Ovary (tissue), 9 donors: ENCODE results near the gene ITPRID2. TPM values are rescaled to one million over a fixed set of nuclear protein-coding genes. Genes with fewer than 3 reads are reported as not detected.

Experiments
- DNase-seq, 5 donors: peaks; one replicate each; pipeline ENCODE4 v3.0.0-alpha.2; 2019 to 2020
- H3K27ac ChIP-seq, 2 donors: fragments of 200-600 bp; one replicate each; pipeline versions ENCODE4 v1.5.1 to v1.8.0; 2019 to 2022
- H3K27me3 ChIP-seq: fragments of 200-600 bp; one replicate; pipeline ENCODE4 v1.8.0; 2022
- H3K36me3 ChIP-seq: fragments of 200-600 bp; sonication (generic); one replicate; pipeline ENCODE4 v1.5.1; 2019
- H3K4me1 ChIP-seq: one replicate; pipeline ENCODE4 v1.8.1; 2013; ENCODE audit warnings: mild to moderate bottlenecking, moderate library complexity; ENCODE audit not compliant: insufficient read depth
- H3K4me3 ChIP-seq: fragments of 200-600 bp; sonication (generic); one replicate; pipeline ENCODE4 v1.5.1; 2017
- H3K9me3 ChIP-seq, 2 donors: fragments of 200-600 bp in 1 of 2; sonication (generic) in 1 of 2; one replicate each; pipeline versions ENCODE4 v1.5.1 to v1.8.1; 2013 to 2019; ENCODE audit warnings: mild to moderate bottlenecking in 1 of 2, moderate library complexity in 1 of 2
- EP300 ChIP-seq: sonication (generic); formaldehyde crosslinking; IDR thresholded peaks from one replicate; pipeline ENCODE4 v1.6.1; 2017; ENCODE audit warnings: antibody characterized with exemption
- POLR2A ChIP-seq: fragments of 450-650 bp; IDR thresholded peaks from one replicate; pipeline ENCODE4 v1.6.1; 2017; ENCODE audit warnings: antibody characterized with exemption, mild to moderate bottlenecking, moderate library complexity
- WGBS, 3 donors: extraction: QIAGEN DNeasy Blood & Tissue Kit in 1 of 3; methylation state at CpG; one replicate each; pipeline versions ENCODE4 v1.1.5 to v1.1.7; 2013 to 2017; 5-methylcytosine and 5-hydroxymethylcytosine counted together
- intact Hi-C, 4 donors: fragments of 100-400 bp; cut with DNase I; formaldehyde crosslinking; loops; one replicate each; pipeline versions ENCODE4 v1.11.0 to v1.15.1; 2022 to 2023
- polyA plus RNA-seq, 2 donors: library from polyadenylated mRNA; stranded (reverse); fragments of 200-250 nt in 1 of 2; fragments of 350-450 nt in 1 of 2; fragmentation: Illumina TruSeq in 1 of 2; extraction: RNeasy Lipid Tissue Mini Kit (QIAGEN cat#74804) in 1 of 2; gene quantifications; one replicate each; pipeline ENCODE4 v1.2.3, GENCODE V29; 2013 to 2014
- total RNA-seq, 7 donors: library from RNA; depleted of rRNA in 2 of 7; stranded (reverse); fragments of >200 nt in 2 of 7; fragmentation: NEBNext Ultra II Directional in 3 of 7; extraction: Animal tissue kit (Norgen Biotek cat#: 25700) in 3 of 7; gene quantifications; one replicate each; pipeline versions ENCODE4 v1.1.0 to v1.2.4, GENCODE V29; 2016 to 2023
- TF ChIP-seq, protein P1 (sequence below), 3 donors: fragments of 450-650 bp in 2 of 3; fragments of 200-600 bp in 1 of 3; IDR thresholded peaks; one replicate each; pipeline versions ENCODE4 v1.5.1 to v1.8.0; 2016 to 2022; ENCODE audit warnings: antibody characterized with exemption in 3 of 3, mild to moderate bottlenecking in 1 of 3
- donor health status: DM: no; HTN: no; CAD: no; lungs with moderate emphysema.
- donor health status: DM: no; HTN: no; CAD: no.
- donor health status: Bipolar disorder and iron deficiency.
- donor health status: DM: yes; HTN: yes; CAD: no.
- donor health status: DM: no; HTN: no; CAD: no.
- donor health status: DM: yes; HTN: yes; CAD: no.

Gene ITPRID2
- total and polyA plus RNA-seq, 9 donors: 25.2 to 66.2 (median 48.6) TPM

DNA sequence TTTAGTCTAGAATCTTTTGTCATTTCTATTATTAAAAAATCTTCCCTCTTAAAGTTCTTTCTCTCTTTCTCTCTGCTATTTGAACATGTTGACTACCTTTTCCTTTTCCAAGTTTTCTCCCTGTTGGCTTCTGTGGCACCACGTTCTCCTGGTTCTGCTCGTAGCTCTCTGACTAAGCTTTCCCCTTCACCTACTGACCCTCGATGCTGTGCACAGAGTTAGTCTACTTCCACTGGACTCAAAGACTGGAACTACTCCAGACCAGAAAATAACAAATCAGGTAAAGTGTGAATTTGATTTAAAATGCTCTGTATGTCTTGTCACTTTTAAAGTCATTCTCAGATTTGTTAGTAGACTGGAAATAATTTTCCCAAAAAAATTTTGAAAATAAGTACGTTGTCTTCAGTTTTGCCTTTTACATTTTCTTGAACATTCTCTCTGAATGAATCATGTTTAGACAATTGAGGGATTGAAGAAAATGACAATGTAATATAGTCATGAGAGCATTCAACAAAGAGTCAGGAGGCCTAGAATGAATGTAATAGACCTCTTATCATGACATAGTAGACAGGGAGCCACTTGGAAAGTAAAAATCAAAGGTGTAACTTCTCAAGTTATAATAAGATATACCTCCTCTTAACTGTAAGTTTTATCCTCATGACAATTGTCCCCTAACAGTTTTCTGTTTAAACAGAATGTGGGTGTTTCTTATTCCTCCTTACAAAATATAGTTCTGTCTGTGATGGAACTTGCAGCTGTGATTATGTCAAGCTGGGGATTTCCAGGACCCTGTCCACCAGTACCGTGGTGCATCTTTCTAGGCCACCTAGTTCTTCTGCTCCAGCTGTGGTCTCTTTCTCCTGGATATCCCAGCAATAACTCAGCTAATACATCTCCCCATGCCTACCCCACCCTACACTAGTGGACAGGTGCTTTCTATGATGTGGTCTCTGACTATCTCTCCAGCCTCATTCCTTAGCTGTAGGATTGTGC lies 25.5 kb downstream of the ITPRID2 start:
- DNase-seq: no peak
- Histone ChIP-seq H3K36me3 (no peaks in the 10 kb centered on the region), H3K9me3 (no peaks in the 10 kb centered on the region), H3K27ac (no peak overlapping the region), H3K4me3 (no peak overlapping the region), H3K4me1 (no peaks in the 10 kb centered on the region), H3K27me3 (no peaks in the 10 kb centered on the region)
- intact Hi-C loops: no loop called here
- TF ChIP-seq, protein P1, sequence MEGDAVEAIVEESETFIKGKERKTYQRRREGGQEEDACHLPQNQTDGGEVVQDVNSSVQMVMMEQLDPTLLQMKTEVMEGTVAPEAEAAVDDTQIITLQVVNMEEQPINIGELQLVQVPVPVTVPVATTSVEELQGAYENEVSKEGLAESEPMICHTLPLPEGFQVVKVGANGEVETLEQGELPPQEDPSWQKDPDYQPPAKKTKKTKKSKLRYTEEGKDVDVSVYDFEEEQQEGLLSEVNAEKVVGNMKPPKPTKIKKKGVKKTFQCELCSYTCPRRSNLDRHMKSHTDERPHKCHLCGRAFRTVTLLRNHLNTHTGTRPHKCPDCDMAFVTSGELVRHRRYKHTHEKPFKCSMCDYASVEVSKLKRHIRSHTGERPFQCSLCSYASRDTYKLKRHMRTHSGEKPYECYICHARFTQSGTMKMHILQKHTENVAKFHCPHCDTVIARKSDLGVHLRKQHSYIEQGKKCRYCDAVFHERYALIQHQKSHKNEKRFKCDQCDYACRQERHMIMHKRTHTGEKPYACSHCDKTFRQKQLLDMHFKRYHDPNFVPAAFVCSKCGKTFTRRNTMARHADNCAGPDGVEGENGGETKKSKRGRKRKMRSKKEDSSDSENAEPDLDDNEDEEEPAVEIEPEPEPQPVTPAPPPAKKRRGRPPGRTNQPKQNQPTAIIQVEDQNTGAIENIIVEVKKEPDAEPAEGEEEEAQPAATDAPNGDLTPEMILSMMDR (IDR thresholded peaks at IDR 0.05): no peak
- no peak for TF ChIP-seq POLR2A
- TF ChIP-seq EP300: no peak
- 76 to 87% (median 79%) methylated on average over 5 of the region's 5 CpGs for WGBS, 3 donors

DNA sequence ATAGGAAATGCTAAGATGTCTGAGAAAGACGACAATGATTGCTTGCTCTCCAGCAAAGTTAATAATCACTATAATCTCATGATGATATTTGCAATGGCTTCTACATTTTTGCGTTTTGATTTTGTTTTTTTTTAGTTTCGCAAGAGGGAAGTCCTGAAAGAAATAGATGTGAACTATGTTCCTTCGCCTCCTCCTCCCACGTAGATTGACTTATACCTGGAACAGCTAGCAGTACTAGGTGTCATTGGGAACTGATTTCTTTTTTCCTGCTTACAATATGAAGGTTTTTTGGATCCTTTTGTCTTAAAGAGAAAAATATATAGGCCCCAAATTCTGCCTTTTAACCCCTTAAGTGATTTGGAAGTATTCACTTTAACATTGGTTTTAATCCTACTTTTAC lies 26.7 kb downstream of the ITPRID2 start:
- intact Hi-C loops: no loop called here
- 79 to 93% (median 91%) methylated on average over 5 of the region's 5 CpGs for WGBS, 3 donors
- no peaks in the 10 kb centered on the region for H3K4me1 ChIP-seq
- TF ChIP-seq, protein P1 (IDR thresholded peaks at IDR 0.05): no peak
- TF ChIP-seq POLR2A (no peak), EP300 (no peak)
- no peaks in the 10 kb centered on the region for H3K36me3 ChIP-seq
- H3K4me3 ChIP-seq: no peak overlapping the region
- H3K27me3 ChIP-seq: no peaks in the 10 kb centered on the region
- no peak overlapping the region for H3K27ac ChIP-seq
- no peaks in the 10 kb centered on the region for H3K9me3 ChIP-seq
- no peak for DNase-seq

DNA sequence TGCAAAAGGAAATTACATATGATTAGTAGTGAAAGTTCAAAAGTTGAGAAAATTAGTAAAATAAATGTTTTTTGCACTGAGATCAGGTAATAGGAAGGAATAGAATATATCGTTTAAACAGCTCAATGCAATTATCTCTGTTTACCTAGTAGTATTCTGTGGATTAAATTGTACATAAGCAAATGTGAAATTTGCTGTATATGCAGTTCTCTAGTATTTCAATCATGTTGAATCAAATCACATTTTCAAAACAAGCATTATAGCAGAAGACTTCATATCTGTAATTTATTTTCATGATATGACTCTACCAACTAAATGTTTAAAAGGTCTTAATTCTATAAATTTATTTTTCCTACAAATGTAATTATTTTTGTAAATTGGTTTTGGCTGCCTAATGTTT lies 31.6 kb downstream of the ITPRID2 start:
- TF ChIP-seq, protein P1 (IDR thresholded peaks at IDR 0.05): no peak
- no peak for TF ChIP-seq EP300
- no peak for TF ChIP-seq POLR2A
- no peaks in the 10 kb centered on the region for H3K36me3 ChIP-seq
- no peaks in the 10 kb centered on the region for H3K27me3 ChIP-seq
- no peaks in the 10 kb centered on the region for H3K4me1 ChIP-seq
- no peak for DNase-seq
- 83 to 95% (median 89%) methylated on average over 1 of the region's 1 CpG for WGBS, 3 donors
- H3K9me3 ChIP-seq: no peaks in the 10 kb centered on the region
- H3K27ac ChIP-seq: no peak overlapping the region
- H3K4me3 ChIP-seq: no peak overlapping the region
- intact Hi-C loops: no loop called here

DNA sequence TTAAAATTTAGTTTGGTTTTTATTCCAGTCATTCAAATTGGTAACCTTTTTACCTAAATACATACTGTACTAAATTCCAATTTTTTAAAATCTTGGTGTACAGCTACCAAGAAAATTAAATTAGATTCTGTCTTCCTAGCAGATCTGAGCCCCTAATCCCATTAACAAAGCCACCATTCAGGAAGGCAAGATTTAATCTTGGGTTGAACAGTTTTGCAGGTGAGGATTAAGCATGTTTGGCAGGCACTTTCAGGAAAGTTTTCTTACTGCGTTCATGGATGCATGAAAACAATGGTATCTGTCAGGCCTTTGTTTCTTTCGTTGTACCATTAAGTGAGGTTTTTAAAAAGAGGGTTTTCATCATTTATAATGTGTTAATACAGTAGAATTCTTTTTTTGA lies 32.8 kb downstream of the ITPRID2 start:
- no peak overlapping the region for H3K4me3 ChIP-seq
- no peak for DNase-seq
- intact Hi-C loops: no loop called here
- no peaks in the 10 kb centered on the region for H3K4me1 ChIP-seq
- H3K9me3 ChIP-seq: no peaks in the 10 kb centered on the region
- H3K27me3 ChIP-seq: no peaks in the 10 kb centered on the region
- 84 to 88% (median 85%) methylated on average over 2 of the region's 2 CpGs for WGBS, 3 donors
- no peak for TF ChIP-seq EP300
- no peak for TF ChIP-seq POLR2A
- TF ChIP-seq, protein P1 (IDR thresholded peaks at IDR 0.05): no peak
- H3K27ac ChIP-seq: no peak overlapping the region
- no peaks in the 10 kb centered on the region for H3K36me3 ChIP-seq
